Measurements from ENCODE around the gene PPM1H. TPM values are rescaled to one million over a fixed set of nuclear protein-coding genes. Genes with fewer than 3 reads are reported as not detected.

Gene PPM1H
- total and polyA plus RNA-seq, 8 donors = 0.29 to 12.5 (median 3.7) TPM

- H3K4me1 ChIP-seq = peaks cover 6 to 42% (median 24%) of the 10 kb centered on the region in 4 donors
- H3K36me3 ChIP-seq = no peaks in the 10 kb centered on the region
- no peaks in the 10 kb centered on the region for H3K9me3 ChIP-seq
- DNase-seq = no peak
- H3K27ac ChIP-seq = no peak overlapping the region
- WGBS, 5 donors = 72 to 82% (median 80%) methylated on average over 9 of the region's 9 CpGs
- H3K4me3 ChIP-seq = no peak overlapping the region
- intact Hi-C loops (cut with DNase I; ENCODE audit: low total_unique reads) = no loop called here
- TF ChIP-seq CTCF (IDR thresholded peaks at IDR 0.05) (no peak), POLR2AphosphoS5 (IDR thresholded peaks at IDR 0.05) (no peak), EP300 (IDR thresholded peaks at IDR 0.05) (no peak), POLR2A (IDR thresholded peaks at IDR 0.05) (no peak)
- H3K27me3 ChIP-seq = no peaks in the 10 kb centered on the region
Measured at GRCh38 chr12:62763861-62764645, 170.9 kb downstream of the PPM1H start.

- TF ChIP-seq EP300 (IDR thresholded peaks at IDR 0.05) = no peak
- TF ChIP-seq CTCF (IDR thresholded peaks at IDR 0.05) = no peak
- no peak for TF ChIP-seq POLR2A (IDR thresholded peaks at IDR 0.05)
- TF ChIP-seq POLR2AphosphoS5 (IDR thresholded peaks at IDR 0.05) = no peak
- H3K36me3 ChIP-seq = no peaks in the 10 kb centered on the region
- no peak overlapping the region for H3K27ac ChIP-seq
- no peaks in the 10 kb centered on the region for H3K27me3 ChIP-seq
- H3K4me1 ChIP-seq = peaks cover 6 to 42% (median 24%) of the 10 kb centered on the region in 4 donors
- DNase-seq = peak in 1 of 2 donors; percentile 35
- no peak overlapping the region for H3K4me3 ChIP-seq
- 61 to 93% (median 79%) methylated on average over 3 of the region's 3 CpGs for WGBS, 5 donors
- no peaks in the 10 kb centered on the region for H3K9me3 ChIP-seq
- intact Hi-C loops (cut with DNase I; ENCODE audit: low total_unique reads) = no loop called here
Measured at GRCh38 chr12:62763312-62763711, 171.6 kb downstream of the PPM1H start.

GRCh38 chr12:62762645-62763044 lies 172.3 kb downstream of the PPM1H start:
- no peaks in the 10 kb centered on the region for H3K27me3 ChIP-seq
- no peak overlapping the region for H3K4me3 ChIP-seq
- DNase-seq = no peak
- 57 to 85% (median 82%) methylated on average over 3 of the region's 3 CpGs for WGBS, 5 donors
- H3K9me3 ChIP-seq = no peaks in the 10 kb centered on the region
- H3K4me1 ChIP-seq = peaks cover 6 to 42% (median 24%) of the 10 kb centered on the region in 4 donors
- intact Hi-C loops (cut with DNase I; ENCODE audit: low total_unique reads) = no loop called here
- no peaks in the 10 kb centered on the region for H3K36me3 ChIP-seq
- TF ChIP-seq POLR2AphosphoS5 (IDR thresholded peaks at IDR 0.05) (no peak), CTCF (IDR thresholded peaks at IDR 0.05) (no peak), POLR2A (IDR thresholded peaks at IDR 0.05) (no peak), EP300 (IDR thresholded peaks at IDR 0.05) (no peak)
- no peak overlapping the region for H3K27ac ChIP-seq

- Histone ChIP-seq H3K27me3 (no peaks in the 10 kb centered on the region), H3K9me3 (no peaks in the 10 kb centered on the region), H3K4me1 (peaks cover 6 to 42% (median 24%) of the 10 kb centered on the region in 4 donors), H3K27ac (peak overlapping the region in 3 of 5 donors; percentile 2 to 39 (median 9)), H3K36me3 (no peaks in the 10 kb centered on the region), H3K4me3 (no peak overlapping the region)
- no peak for TF ChIP-seq EP300 (IDR thresholded peaks at IDR 0.05)
- no peak for TF ChIP-seq POLR2A (IDR thresholded peaks at IDR 0.05)
- TF ChIP-seq CTCF (IDR thresholded peaks at IDR 0.05) = no peak
- TF ChIP-seq POLR2AphosphoS5 (IDR thresholded peaks at IDR 0.05) = no peak
- DNase-seq = no peak
- WGBS, 5 donors = 82 to 92% (median 88%) methylated on average over 4 to 5 of the region's 5 CpGs
- intact Hi-C loops (cut with DNase I; ENCODE audit: low total_unique reads) = no loop called here
Measured at GRCh38 chr12:62761658-62762057, 173.3 kb downstream of the PPM1H start.

Data from stomach (tissue), 9 donors.